ENCODE results near the gene PI4KB. TPM values are rescaled to one million over a fixed set of nuclear protein-coding genes. Genes with fewer than 3 reads are reported as not detected.

Gene PI4KB
- total and polyA plus RNA-seq, 2 of the 13 experiments (the other 11 are each of a cell fraction or from before 2014, with no cell fraction given), result 19.5 to 29.3 TPM

DNA sequence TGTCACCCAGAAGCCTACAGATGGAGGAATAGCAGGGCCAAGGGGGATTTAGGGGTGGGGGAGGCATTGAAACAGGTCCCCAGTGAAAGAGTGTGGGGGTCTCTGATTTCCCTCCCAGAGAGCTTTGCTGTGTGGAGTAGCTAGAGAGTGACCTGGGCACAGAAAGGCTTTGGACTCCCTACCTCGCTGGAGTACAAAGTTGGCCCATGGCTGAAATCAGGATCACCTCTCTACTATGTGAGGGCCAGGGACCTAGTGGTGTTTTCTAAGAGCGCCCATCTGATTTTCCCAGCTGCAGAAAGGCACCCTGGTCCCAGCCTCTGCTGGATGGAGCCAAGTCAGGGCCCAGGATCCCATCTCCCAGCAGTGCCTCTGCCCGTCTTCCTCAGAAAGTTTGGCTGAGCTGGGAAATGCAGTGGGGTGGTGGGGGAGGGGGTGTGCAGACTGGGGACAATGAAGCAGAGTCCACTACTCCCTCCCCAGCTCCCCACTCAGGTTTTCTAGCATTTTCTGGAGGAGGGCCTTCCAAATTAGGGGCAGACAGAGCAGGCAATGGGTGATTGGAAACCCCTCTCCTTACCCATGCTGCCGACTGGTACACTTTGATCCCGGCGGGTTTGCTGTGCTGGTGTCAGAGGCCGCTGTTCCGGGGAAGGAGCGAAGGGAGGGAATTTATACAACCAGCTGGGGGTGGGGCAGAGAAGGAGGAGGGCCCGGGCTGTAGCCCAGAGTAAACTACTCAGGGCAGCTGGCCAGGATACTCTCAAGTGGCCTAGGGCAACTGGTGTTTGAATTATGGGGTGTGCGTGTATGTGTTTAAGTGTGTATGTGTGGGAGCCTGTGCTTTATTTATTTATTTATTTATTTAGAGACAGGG lies 45.1 kb upstream of the PI4KB start, which contains the start of gene SELENBP1 (continued):
- TF ChIP-seq ZNF496 (CRISPR knock-in tag; IDR thresholded peaks at IDR 0.05; ENCODE audit: insufficient replicate concordance) (no peak), BORCS8-MEF2B (CRISPR knock-in tag; IDR thresholded peaks at IDR 0.05) (no peak), ZFY (CRISPR knock-in tag; IDR thresholded peaks at IDR 0.05) (peak; percentile 68; the same call in 1 of the 2 replicates), ZNF781 (CRISPR knock-in tag; IDR thresholded peaks at IDR 0.05; ENCODE audit: borderline replicate concordance, not compliant biosample characterization) (peak; percentile 41), GATAD1 (CRISPR knock-in tag; IDR thresholded peaks at IDR 0.05) (no peak), NFKBIZ (CRISPR knock-in tag; IDR thresholded peaks at IDR 0.05) (no peak), TCF7L2 (IDR thresholded peaks at IDR 0.05; ENCODE audit: low read depth, low read length) (no peak), SRSF4 (IDR thresholded peaks at IDR 0.05; ENCODE audit: low read depth, low read length, poor library complexity, severe bottlenecking) (no peak), HMGA1 (CRISPR knock-in tag; conservative IDR thresholded peaks at IDR 0.05) (no peak), REPIN1 (CRISPR knock-in tag; IDR thresholded peaks at IDR 0.05; ENCODE audit: borderline replicate concordance, low read depth) (0 out of 2 replicates have a peak, but pooled peaks have one; percentile 39)
- TF ChIP-seq, protein P1, sequence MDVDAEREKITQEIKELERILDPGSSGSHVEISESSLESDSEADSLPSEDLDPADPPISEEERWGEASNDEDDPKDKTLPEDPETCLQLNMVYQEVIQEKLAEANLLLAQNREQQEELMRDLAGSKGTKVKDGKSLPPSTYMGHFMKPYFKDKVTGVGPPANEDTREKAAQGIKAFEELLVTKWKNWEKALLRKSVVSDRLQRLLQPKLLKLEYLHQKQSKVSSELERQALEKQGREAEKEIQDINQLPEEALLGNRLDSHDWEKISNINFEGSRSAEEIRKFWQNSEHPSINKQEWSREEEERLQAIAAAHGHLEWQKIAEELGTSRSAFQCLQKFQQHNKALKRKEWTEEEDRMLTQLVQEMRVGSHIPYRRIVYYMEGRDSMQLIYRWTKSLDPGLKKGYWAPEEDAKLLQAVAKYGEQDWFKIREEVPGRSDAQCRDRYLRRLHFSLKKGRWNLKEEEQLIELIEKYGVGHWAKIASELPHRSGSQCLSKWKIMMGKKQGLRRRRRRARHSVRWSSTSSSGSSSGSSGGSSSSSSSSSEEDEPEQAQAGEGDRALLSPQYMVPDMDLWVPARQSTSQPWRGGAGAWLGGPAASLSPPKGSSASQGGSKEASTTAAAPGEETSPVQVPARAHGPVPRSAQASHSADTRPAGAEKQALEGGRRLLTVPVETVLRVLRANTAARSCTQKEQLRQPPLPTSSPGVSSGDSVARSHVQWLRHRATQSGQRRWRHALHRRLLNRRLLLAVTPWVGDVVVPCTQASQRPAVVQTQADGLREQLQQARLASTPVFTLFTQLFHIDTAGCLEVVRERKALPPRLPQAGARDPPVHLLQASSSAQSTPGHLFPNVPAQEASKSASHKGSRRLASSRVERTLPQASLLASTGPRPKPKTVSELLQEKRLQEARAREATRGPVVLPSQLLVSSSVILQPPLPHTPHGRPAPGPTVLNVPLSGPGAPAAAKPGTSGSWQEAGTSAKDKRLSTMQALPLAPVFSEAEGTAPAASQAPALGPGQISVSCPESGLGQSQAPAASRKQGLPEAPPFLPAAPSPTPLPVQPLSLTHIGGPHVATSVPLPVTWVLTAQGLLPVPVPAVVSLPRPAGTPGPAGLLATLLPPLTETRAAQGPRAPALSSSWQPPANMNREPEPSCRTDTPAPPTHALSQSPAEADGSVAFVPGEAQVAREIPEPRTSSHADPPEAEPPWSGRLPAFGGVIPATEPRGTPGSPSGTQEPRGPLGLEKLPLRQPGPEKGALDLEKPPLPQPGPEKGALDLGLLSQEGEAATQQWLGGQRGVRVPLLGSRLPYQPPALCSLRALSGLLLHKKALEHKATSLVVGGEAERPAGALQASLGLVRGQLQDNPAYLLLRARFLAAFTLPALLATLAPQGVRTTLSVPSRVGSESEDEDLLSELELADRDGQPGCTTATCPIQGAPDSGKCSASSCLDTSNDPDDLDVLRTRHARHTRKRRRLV (CRISPR knock-in tag; IDR thresholded peaks at IDR 0.05), result no peak
- TF ChIP-seq, protein P2, sequence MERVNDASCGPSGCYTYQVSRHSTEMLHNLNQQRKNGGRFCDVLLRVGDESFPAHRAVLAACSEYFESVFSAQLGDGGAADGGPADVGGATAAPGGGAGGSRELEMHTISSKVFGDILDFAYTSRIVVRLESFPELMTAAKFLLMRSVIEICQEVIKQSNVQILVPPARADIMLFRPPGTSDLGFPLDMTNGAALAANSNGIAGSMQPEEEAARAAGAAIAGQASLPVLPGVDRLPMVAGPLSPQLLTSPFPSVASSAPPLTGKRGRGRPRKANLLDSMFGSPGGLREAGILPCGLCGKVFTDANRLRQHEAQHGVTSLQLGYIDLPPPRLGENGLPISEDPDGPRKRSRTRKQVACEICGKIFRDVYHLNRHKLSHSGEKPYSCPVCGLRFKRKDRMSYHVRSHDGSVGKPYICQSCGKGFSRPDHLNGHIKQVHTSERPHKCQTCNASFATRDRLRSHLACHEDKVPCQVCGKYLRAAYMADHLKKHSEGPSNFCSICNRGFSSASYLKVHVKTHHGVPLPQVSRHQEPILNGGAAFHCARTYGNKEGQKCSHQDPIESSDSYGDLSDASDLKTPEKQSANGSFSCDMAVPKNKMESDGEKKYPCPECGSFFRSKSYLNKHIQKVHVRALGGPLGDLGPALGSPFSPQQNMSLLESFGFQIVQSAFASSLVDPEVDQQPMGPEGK (CRISPR knock-in tag; IDR thresholded peaks at IDR 0.05), result peak; percentile 50; the same call in 1 of the 2 replicates
- TF ChIP-seq, protein P3, sequence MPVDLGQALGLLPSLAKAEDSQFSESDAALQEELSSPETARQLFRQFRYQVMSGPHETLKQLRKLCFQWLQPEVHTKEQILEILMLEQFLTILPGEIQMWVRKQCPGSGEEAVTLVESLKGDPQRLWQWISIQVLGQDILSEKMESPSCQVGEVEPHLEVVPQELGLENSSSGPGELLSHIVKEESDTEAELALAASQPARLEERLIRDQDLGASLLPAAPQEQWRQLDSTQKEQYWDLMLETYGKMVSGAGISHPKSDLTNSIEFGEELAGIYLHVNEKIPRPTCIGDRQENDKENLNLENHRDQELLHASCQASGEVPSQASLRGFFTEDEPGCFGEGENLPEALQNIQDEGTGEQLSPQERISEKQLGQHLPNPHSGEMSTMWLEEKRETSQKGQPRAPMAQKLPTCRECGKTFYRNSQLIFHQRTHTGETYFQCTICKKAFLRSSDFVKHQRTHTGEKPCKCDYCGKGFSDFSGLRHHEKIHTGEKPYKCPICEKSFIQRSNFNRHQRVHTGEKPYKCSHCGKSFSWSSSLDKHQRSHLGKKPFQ (CRISPR knock-in tag; IDR thresholded peaks at IDR 0.05; ENCODE audit: insufficient replicate concordance), result no peak
- TF ChIP-seq, protein P4, sequence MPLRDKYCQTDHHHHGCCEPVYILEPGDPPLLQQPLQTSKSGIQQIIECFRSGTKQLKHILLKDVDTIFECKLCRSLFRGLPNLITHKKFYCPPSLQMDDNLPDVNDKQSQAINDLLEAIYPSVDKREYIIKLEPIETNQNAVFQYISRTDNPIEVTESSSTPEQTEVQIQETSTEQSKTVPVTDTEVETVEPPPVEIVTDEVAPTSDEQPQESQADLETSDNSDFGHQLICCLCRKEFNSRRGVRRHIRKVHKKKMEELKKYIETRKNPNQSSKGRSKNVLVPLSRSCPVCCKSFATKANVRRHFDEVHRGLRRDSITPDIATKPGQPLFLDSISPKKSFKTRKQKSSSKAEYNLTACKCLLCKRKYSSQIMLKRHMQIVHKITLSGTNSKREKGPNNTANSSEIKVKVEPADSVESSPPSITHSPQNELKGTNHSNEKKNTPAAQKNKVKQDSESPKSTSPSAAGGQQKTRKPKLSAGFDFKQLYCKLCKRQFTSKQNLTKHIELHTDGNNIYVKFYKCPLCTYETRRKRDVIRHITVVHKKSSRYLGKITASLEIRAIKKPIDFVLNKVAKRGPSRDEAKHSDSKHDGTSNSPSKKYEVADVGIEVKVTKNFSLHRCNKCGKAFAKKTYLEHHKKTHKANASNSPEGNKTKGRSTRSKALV (CRISPR knock-in tag; IDR thresholded peaks at IDR 0.05), result peak; percentile 56; the same call in 1 of the 2 replicates
- TF ChIP-seq, protein P5, sequence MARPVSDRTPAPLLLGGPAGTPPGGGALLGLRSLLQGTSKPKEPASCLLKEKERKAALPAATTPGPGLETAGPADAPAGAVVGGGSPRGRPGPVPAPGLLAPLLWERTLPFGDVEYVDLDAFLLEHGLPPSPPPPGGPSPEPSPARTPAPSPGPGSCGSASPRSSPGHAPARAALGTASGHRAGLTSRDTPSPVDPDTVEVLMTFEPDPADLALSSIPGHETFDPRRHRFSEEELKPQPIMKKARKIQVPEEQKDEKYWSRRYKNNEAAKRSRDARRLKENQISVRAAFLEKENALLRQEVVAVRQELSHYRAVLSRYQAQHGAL (CRISPR knock-in tag; IDR thresholded peaks at IDR 0.05; ENCODE audit: not compliant biosample characterization), result no peak

Data from HepG2 (cell line).